ENCODE results near the gene TDRD12.

DNA sequence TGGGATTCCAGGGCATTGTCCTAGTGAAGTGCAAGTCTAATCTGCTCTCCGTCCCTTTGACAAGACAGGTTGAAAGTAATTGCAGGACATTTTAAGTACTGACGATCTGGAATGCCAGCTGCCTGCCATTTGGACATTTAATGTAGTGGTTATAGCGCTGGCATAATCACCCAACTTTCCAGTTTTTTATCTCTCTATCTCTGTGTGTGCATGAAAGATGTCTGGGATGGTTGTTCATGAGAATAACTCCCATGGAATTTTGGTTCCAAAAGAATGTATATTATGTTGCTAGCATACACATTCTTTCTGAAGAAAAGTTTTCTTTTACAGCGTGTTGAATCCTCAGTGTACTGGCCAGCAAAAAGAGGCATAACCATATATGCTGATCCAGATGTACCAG lies 53.6 kb downstream of the TDRD12 start:
- TF ChIP-seq, protein P1, sequence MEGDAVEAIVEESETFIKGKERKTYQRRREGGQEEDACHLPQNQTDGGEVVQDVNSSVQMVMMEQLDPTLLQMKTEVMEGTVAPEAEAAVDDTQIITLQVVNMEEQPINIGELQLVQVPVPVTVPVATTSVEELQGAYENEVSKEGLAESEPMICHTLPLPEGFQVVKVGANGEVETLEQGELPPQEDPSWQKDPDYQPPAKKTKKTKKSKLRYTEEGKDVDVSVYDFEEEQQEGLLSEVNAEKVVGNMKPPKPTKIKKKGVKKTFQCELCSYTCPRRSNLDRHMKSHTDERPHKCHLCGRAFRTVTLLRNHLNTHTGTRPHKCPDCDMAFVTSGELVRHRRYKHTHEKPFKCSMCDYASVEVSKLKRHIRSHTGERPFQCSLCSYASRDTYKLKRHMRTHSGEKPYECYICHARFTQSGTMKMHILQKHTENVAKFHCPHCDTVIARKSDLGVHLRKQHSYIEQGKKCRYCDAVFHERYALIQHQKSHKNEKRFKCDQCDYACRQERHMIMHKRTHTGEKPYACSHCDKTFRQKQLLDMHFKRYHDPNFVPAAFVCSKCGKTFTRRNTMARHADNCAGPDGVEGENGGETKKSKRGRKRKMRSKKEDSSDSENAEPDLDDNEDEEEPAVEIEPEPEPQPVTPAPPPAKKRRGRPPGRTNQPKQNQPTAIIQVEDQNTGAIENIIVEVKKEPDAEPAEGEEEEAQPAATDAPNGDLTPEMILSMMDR (IDR thresholded peaks at IDR 0.05): no peak
- TF ChIP-seq POLR2A (IDR thresholded peaks at IDR 0.05): no peak
